Stomach smooth muscle (tissue), 2 donors: ENCODE data around the gene LRRFIP1.
A peak's percentile ranks its signal among the peaks of the same experiment; 100 is the strongest.
"Not testable (repeated sequence)": the region's sequence is repeated elsewhere in the genome, so short reads cannot be mapped to it uniquely, and the experiment has no call there.

ENCODE experiments used
- H3K27ac ChIP-seq: one replicate; pipeline ENCODE4 v1.7.0; 2013; ENCODE audit warnings: mild to moderate bottlenecking, low read length, inconsistent platforms
- H3K27me3 ChIP-seq, 2 donors: one replicate each; pipeline ENCODE4 v1.7.0; 2013; ENCODE audit warnings: low read length in 2 of 2; ENCODE audit not compliant: insufficient read depth in 2 of 2, control insufficient read depth in 1 of 2
- H3K36me3 ChIP-seq, 2 donors: one replicate each; pipeline ENCODE4 v1.7.0; 2013; ENCODE audit warnings: low read length in 2 of 2; ENCODE audit not compliant: control insufficient read depth in 2 of 2, insufficient read depth in 2 of 2
- H3K4me1 ChIP-seq: one replicate; pipeline ENCODE4 v1.7.0; 2013; ENCODE audit warnings: low read length; ENCODE audit not compliant: control insufficient read depth, insufficient read depth
- H3K4me3 ChIP-seq, 2 donors: one replicate each; pipeline ENCODE4 v1.7.0; 2013; ENCODE audit warnings: low read length in 2 of 2
- H3K9ac ChIP-seq, 2 donors: one replicate each; pipeline ENCODE4 v1.7.0; 2013; ENCODE audit warnings: low read length in 2 of 2, mild to moderate bottlenecking in 1 of 2
- H3K9me3 ChIP-seq, 2 donors: one replicate each; pipeline ENCODE4 v1.7.0; 2013; ENCODE audit warnings: low read length in 2 of 2; ENCODE audit not compliant: control insufficient read depth in 2 of 2
- donor health status: healthy.
- donor health status: Pancreatic carcinoma.

LRRFIP1 gene

GRCh38 chr2:237750441-237750840, 123.1 kb downstream of the LRRFIP1 start:
- H3K4me3 ChIP-seq, H3K27ac ChIP-seq, H3K4me1 ChIP-seq, H3K27me3 ChIP-seq, H3K9ac ChIP-seq, H3K9me3 ChIP-seq: not testable (repeated sequence)
- peaks cover 50 to 53% of the 10 kb centered on the region in 2 donors for H3K36me3 ChIP-seq

GRCh38 chr2:237752761-237753165, 125.4 kb downstream of the LRRFIP1 start:
- no peaks in the 10 kb centered on the region for H3K27me3 ChIP-seq
- H3K27ac ChIP-seq = no peak overlapping the region
- H3K4me1 ChIP-seq = no peaks in the 10 kb centered on the region
- H3K9ac ChIP-seq = no peak overlapping the region
- H3K36me3 ChIP-seq = peaks cover 65 to 66% of the 10 kb centered on the region in 2 donors
- H3K4me3 ChIP-seq = no peak overlapping the region
- no peaks in the 10 kb centered on the region for H3K9me3 ChIP-seq

DNA sequence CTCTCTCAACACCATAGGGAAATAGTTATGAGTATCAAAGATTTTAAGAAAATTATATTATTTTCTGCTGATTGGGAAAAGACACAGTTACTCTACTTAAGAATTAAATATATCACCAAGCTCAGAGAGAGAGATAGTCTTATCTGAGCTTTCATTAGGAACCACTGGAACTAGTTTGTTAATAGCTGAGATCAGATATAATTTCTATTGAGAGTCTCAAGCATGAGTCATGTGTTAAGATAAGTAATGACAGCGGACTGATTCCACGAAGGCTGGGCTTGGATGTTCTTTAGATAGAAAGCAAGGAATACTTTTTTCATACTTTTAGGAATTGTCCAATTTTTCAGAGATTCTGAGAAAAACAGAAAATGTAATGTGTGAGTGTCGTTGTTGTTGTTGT, 126.8 kb downstream of the LRRFIP1 start:
- no peak overlapping the region for H3K9ac ChIP-seq
- H3K9me3 ChIP-seq = no peaks in the 10 kb centered on the region
- peak overlapping the region; percentile 6 for H3K27ac ChIP-seq
- H3K4me1 ChIP-seq = no peaks in the 10 kb centered on the region
- H3K4me3 ChIP-seq = no peak overlapping the region
- H3K27me3 ChIP-seq = no peaks in the 10 kb centered on the region
- peaks cover 64 to 69% of the 10 kb centered on the region in 2 donors for H3K36me3 ChIP-seq

- Histone ChIP-seq H3K27ac (peak overlapping the region; percentile 6), H3K36me3 (peaks cover 64 to 69% of the 10 kb centered on the region in 2 donors)
Observed at GRCh38 chr2:237754626-237755248, 127.3 kb downstream of the LRRFIP1 start.

GRCh38 chr2:237757616-237758015, 130.2 kb downstream of the LRRFIP1 start:
- no peaks in the 10 kb centered on the region for H3K4me1 ChIP-seq
- no peak overlapping the region for H3K27ac ChIP-seq
- H3K9ac ChIP-seq = no peak overlapping the region
- peaks cover 63 to 76% of the 10 kb centered on the region in 2 donors for H3K36me3 ChIP-seq
- H3K27me3 ChIP-seq = no peaks in the 10 kb centered on the region
- H3K9me3 ChIP-seq = no peaks in the 10 kb centered on the region
- H3K4me3 ChIP-seq = no peak overlapping the region

More at GRCh38 chr2:237754626-237755248, 127.3 kb downstream of the LRRFIP1 start:
- Histone ChIP-seq H3K4me1 (no peaks in the 10 kb centered on the region), H3K9me3 (no peaks in the 10 kb centered on the region), H3K27me3 (no peaks in the 10 kb centered on the region), H3K9ac (no peak overlapping the region), H3K4me3 (no peak overlapping the region)

GRCh38 chr2:237758185-237758584, 130.8 kb downstream of the LRRFIP1 start:
- peaks cover 65 to 76% of the 10 kb centered on the region in 2 donors for H3K36me3 ChIP-seq
- no peaks in the 10 kb centered on the region for H3K27me3 ChIP-seq
- H3K4me1 ChIP-seq = no peaks in the 10 kb centered on the region
- H3K27ac ChIP-seq = no peak overlapping the region
- H3K9me3 ChIP-seq = no peaks in the 10 kb centered on the region
- no peak overlapping the region for H3K9ac ChIP-seq
- H3K4me3 ChIP-seq = no peak overlapping the region

DNA sequence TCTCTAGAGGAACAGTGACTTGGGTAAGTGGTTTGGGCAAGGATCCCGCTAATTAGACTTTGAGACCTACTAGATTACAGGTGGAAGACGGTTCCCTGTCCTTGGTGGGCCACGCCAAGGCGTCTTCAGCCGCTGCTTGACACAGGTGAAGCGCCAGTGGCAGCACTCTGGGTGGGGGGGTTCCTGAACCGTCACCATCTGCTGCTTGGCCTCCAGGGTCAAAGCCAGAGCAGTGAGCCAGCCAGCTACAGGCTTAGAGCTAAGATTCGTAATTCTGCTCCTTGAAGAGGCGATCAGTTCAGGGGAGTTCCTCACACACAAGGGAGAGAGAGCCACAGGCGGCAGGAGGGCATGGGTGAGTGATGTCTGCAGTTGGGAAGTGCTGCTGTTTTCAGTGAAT, 131.8 kb downstream of the LRRFIP1 start:
- no peaks in the 10 kb centered on the region for H3K9me3 ChIP-seq
- H3K9ac ChIP-seq = no peak overlapping the region
- no peaks in the 10 kb centered on the region for H3K4me1 ChIP-seq
- no peak overlapping the region for H3K4me3 ChIP-seq
- no peak overlapping the region for H3K27ac ChIP-seq
- peaks cover 68 to 77% of the 10 kb centered on the region in 2 donors for H3K36me3 ChIP-seq
- no peaks in the 10 kb centered on the region for H3K27me3 ChIP-seq

- peaks cover under 1% of the 10 kb centered on the region for H3K4me1 ChIP-seq
- no peak overlapping the region for H3K27ac ChIP-seq
- H3K9me3 ChIP-seq = no peaks in the 10 kb centered on the region
- H3K9ac ChIP-seq = no peak overlapping the region
- no peaks in the 10 kb centered on the region for H3K27me3 ChIP-seq
- no peak overlapping the region for H3K4me3 ChIP-seq
- H3K36me3 ChIP-seq = peaks cover 56 to 65% of the 10 kb centered on the region in 2 donors
Observed at GRCh38 chr2:237760506-237761502, 133.4 kb downstream of the LRRFIP1 start.

GRCh38 chr2:237762291-237763182, 135.2 kb downstream of the LRRFIP1 start:
- H3K4me1 ChIP-seq, H3K9me3 ChIP-seq, H3K9ac ChIP-seq, H3K27me3 ChIP-seq, H3K27ac ChIP-seq, H3K4me3 ChIP-seq: not testable (repeated sequence)
- peaks cover 46 to 52% of the 10 kb centered on the region in 2 donors for H3K36me3 ChIP-seq

- no peaks in the 10 kb centered on the region for H3K9me3 ChIP-seq
- no peak overlapping the region for H3K9ac ChIP-seq
- peaks cover 36 to 41% of the 10 kb centered on the region in 2 donors for H3K36me3 ChIP-seq
- H3K27ac ChIP-seq = no peak overlapping the region
- H3K4me1 ChIP-seq = peaks cover 8% of the 10 kb centered on the region
- no peak overlapping the region for H3K4me3 ChIP-seq
- no peaks in the 10 kb centered on the region for H3K27me3 ChIP-seq
Observed at GRCh38 chr2:237763812-237764211, 136.4 kb downstream of the LRRFIP1 start.
